Neural progenitor cell (in vitro differentiated cells): Measurements from ENCODE around the gene PTBP3. TPM values are rescaled to one million over a fixed set of nuclear protein-coding genes. Genes with fewer than 3 reads are reported as not detected.
A peak's percentile ranks its signal among the peaks of the same experiment; 100 is the strongest.

Experiments
- DNase-seq: peaks from one replicate; pipeline ENCODE4 v3.0.0-alpha.2; 2016; ENCODE audit warnings: low spot score
- H2AFZ ChIP-seq: fragments of 200-600 bp; sonication (generic); replicated peaks from 2 replicates; pipeline ENCODE4 v1.6.1; 2016; ENCODE audit warnings: antibody characterized with exemption
- H3F3A ChIP-seq: fragments of 200-600 bp; sonication (generic); 2 replicates; pipeline ENCODE4 v1.6.1; 2016; ENCODE audit warnings: antibody characterized with exemption, low read depth
- H3K27ac ChIP-seq: fragments of 200-600 bp; sonication (generic); 2 replicates; pipeline ENCODE4 v1.5.1; 2016; ENCODE audit warnings: mild to moderate bottlenecking
- H3K27me3 ChIP-seq: fragments of 200-600 bp; sonication (generic); 2 replicates; pipeline ENCODE4 v1.6.1; 2016; ENCODE audit warnings: mild to moderate bottlenecking, moderate library complexity
- H3K36me3 ChIP-seq: fragments of 200-600 bp; sonication (generic); 2 replicates; pipeline ENCODE4 v1.5.1; 2016
- H3K4me1 ChIP-seq: fragments of 200-600 bp; sonication (generic); 2 replicates; pipeline ENCODE4 v1.6.1; 2016; ENCODE audit warnings: mixed run types
- H3K4me2 ChIP-seq: fragments of 200-600 bp; sonication (generic); 2 replicates; pipeline ENCODE4 v1.6.1; 2016
- H3K4me3 ChIP-seq: fragments of 200-600 bp; sonication (generic); 2 replicates; pipeline ENCODE4 v1.5.1; 2016
- H3K79me2 ChIP-seq: fragments of 200-600 bp; sonication (generic); 2 replicates; pipeline ENCODE4 v1.6.1; 2016; ENCODE audit warnings: low read depth
- H3K9ac ChIP-seq: fragments of 200-600 bp; sonication (generic); 2 replicates; pipeline ENCODE4 v1.6.1; 2016
- H3K9me3 ChIP-seq: fragments of 200-600 bp; sonication (generic); 2 replicates; pipeline ENCODE4 v1.5.1; 2016; ENCODE audit warnings: low read depth
- H4K20me1 ChIP-seq: fragments of 200-600 bp; sonication (generic); 2 replicates; pipeline ENCODE4 v1.6.1; 2016; ENCODE audit warnings: low read depth
- H3K27ac Mint-ChIP-seq: 3 replicates; pipeline ENCODE4 v1.8.0; 2021; ENCODE audit warnings: mixed read lengths
- H3K27me3 Mint-ChIP-seq: 2 replicates; pipeline ENCODE4 v1.8.0; 2022; ENCODE audit warnings: low read depth, mild to moderate bottlenecking, inconsistent platforms, moderate library complexity, mixed read lengths; ENCODE audit not compliant: insufficient read depth
- H3K36me3 Mint-ChIP-seq: 3 replicates; pipeline ENCODE4 v1.8.0; 2021; ENCODE audit warnings: mixed read lengths
- H3K4me1 Mint-ChIP-seq: 3 replicates; pipeline ENCODE4 v1.8.0; 2021; ENCODE audit warnings: mixed read lengths
- H3K4me3 Mint-ChIP-seq: 3 replicates; pipeline ENCODE4 v1.8.0; 2021; ENCODE audit warnings: mild to moderate bottlenecking, moderate library complexity, mixed read lengths
- H3K9me3 Mint-ChIP-seq: 3 replicates; pipeline ENCODE4 v1.8.0; 2020; ENCODE audit warnings: mixed read lengths
- EZH2 ChIP-seq: fragments of 200-600 bp; sonication (generic); IDR thresholded peaks from 2 replicates; pipeline ENCODE4 v1.6.1; 2017; ENCODE audit warnings: antibody characterized with exemption, mild to moderate bottlenecking, moderate library complexity
- EZH2phosphoT487 ChIP-seq: fragments of 200-600 bp; sonication (generic); IDR thresholded peaks from 2 replicates; pipeline ENCODE4 v1.6.1; 2017; ENCODE audit warnings: antibody characterized with exemption
- total RNA-seq: library from RNA; depleted of rRNA; stranded (reverse); fragments of >200 nt; gene quantifications from 2 replicates; pipeline ENCODE4 v1.2.3, GENCODE V29; 2015; ENCODE audit warnings: low replicate concordance
- TF ChIP-seq, protein P1 (sequence below): fragments of 200-600 bp; sonication (generic); IDR thresholded peaks from 2 replicates; pipeline ENCODE4 v1.5.1; 2017; ENCODE audit warnings: antibody characterized with exemption, mild to moderate bottlenecking

The PTBP3 gene
- total RNA-seq, 1 donor from 2014 or later = 84.7 TPM

DNA sequence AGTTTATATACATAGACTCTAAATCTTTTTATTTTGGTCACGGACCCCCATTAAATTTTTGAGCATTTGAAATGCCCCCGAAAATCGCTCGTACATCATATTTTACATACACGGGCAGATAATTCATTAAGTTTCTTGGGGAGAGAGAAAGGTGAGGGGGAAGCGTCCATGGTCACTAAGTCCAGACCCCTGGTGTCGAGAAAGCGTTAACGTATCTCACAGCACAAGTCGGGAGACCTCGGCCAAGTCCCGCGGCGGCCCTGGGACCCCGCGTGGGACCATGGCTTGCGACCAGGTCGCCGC lies 794 bp downstream of the PTBP3 start:
- no peaks in the 10 kb centered on the region for H3K36me3 Mint-ChIP-seq
- Histone ChIP-seq H3K79me2 (peaks cover 52% of the 10 kb centered on the region), H3K4me3 (peak overlapping the region; percentile 83), H2AFZ (peak overlapping the region; percentile 74), H3K4me2 (peak overlapping the region; percentile 99), H3K36me3 (no peaks in the 10 kb centered on the region), H3K27ac (peak overlapping the region; percentile 94), H3F3A (peaks cover 23% of the 10 kb centered on the region), H4K20me1 (peaks cover 30% of the 10 kb centered on the region), H3K9ac (peak overlapping the region; percentile 51), H3K4me1 (peaks cover 19% of the 10 kb centered on the region), H3K27me3 (no peaks in the 10 kb centered on the region), H3K9me3 (no peaks in the 10 kb centered on the region)
- peak overlapping the region; percentile 97 for H3K4me3 Mint-ChIP-seq
- peak overlapping the region; percentile 95 for H3K27ac Mint-ChIP-seq
- H3K9me3 Mint-ChIP-seq = no peaks in the 10 kb centered on the region
- H3K27me3 Mint-ChIP-seq = peaks cover 4% of the 10 kb centered on the region
- no peak for DNase-seq
- peaks cover 17% of the 10 kb centered on the region for H3K4me1 Mint-ChIP-seq
- TF ChIP-seq EZH2phosphoT487 (no peak), EZH2 (no peak)
- TF ChIP-seq, protein P1, sequence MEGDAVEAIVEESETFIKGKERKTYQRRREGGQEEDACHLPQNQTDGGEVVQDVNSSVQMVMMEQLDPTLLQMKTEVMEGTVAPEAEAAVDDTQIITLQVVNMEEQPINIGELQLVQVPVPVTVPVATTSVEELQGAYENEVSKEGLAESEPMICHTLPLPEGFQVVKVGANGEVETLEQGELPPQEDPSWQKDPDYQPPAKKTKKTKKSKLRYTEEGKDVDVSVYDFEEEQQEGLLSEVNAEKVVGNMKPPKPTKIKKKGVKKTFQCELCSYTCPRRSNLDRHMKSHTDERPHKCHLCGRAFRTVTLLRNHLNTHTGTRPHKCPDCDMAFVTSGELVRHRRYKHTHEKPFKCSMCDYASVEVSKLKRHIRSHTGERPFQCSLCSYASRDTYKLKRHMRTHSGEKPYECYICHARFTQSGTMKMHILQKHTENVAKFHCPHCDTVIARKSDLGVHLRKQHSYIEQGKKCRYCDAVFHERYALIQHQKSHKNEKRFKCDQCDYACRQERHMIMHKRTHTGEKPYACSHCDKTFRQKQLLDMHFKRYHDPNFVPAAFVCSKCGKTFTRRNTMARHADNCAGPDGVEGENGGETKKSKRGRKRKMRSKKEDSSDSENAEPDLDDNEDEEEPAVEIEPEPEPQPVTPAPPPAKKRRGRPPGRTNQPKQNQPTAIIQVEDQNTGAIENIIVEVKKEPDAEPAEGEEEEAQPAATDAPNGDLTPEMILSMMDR = peak; percentile 32

DNA sequence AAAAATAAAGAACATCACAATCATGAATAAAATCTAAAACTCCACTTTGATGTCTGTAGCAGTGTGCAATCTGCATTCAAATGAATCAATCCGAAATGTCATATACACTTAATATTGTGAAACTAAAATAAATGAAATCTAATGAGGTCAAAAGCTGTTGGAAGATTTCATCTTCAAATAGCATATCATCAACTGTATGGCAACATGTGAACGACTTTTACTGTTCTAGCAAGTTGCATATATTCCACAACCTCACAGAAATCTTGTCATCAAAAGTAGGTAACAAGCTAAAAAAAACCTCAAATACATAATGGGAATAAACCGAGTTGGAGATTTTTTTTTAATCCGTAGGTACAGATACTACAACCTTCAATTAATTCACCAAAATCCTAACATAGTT lies 1.2 kb downstream of the PTBP3 start:
- H3K27me3 Mint-ChIP-seq = peaks cover 4% of the 10 kb centered on the region
- Histone ChIP-seq H4K20me1 (peaks cover 31% of the 10 kb centered on the region), H3F3A (peaks cover 23% of the 10 kb centered on the region), H3K4me1 (peaks cover 19% of the 10 kb centered on the region), H3K4me2 (peak overlapping the region; percentile 99), H3K27me3 (no peaks in the 10 kb centered on the region), H3K9ac (peak overlapping the region; percentile 51), H3K4me3 (peak overlapping the region; percentile 83), H2AFZ (no peak overlapping the region), H3K9me3 (no peaks in the 10 kb centered on the region), H3K79me2 (peaks cover 56% of the 10 kb centered on the region), H3K27ac (peak overlapping the region; percentile 94), H3K36me3 (no peaks in the 10 kb centered on the region)
- H3K36me3 Mint-ChIP-seq = no peaks in the 10 kb centered on the region
- peak overlapping the region; percentile 95 for H3K27ac Mint-ChIP-seq
- no peak for DNase-seq
- TF ChIP-seq, protein P1 = no peak
- TF ChIP-seq EZH2phosphoT487 = no peak
- peaks cover 17% of the 10 kb centered on the region for H3K4me1 Mint-ChIP-seq
- H3K9me3 Mint-ChIP-seq = no peaks in the 10 kb centered on the region
- H3K4me3 Mint-ChIP-seq = peak overlapping the region; percentile 97

DNA sequence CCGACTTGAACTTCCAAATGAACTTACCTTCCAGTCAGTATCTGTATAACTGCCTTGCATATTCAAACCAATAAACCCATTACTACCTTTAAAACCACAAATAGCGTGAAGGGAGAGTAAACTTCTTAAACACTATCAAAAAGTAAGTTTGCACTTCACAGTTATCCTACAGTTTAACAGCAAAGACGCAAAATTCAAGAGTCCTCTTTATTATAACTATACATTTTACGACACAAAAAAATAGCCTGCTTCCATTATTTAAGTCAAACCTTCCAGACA lies 1.8 kb downstream of the PTBP3 start:
- peaks cover 17% of the 10 kb centered on the region for H3K4me1 Mint-ChIP-seq
- Histone ChIP-seq H3F3A (peaks cover 27% of the 10 kb centered on the region), H3K79me2 (peaks cover 62% of the 10 kb centered on the region), H3K36me3 (no peaks in the 10 kb centered on the region), H3K27ac (no peak overlapping the region), H4K20me1 (peaks cover 37% of the 10 kb centered on the region), H3K9me3 (no peaks in the 10 kb centered on the region), H2AFZ (no peak overlapping the region), H3K9ac (peak overlapping the region; percentile 51), H3K27me3 (no peaks in the 10 kb centered on the region), H3K4me2 (peak overlapping the region; percentile 99), H3K4me1 (peaks cover 20% of the 10 kb centered on the region), H3K4me3 (peak overlapping the region; percentile 83)
- no peak overlapping the region for H3K27ac Mint-ChIP-seq
- H3K27me3 Mint-ChIP-seq = peaks cover 4% of the 10 kb centered on the region
- no peak for DNase-seq
- TF ChIP-seq, protein P1 = no peak
- TF ChIP-seq EZH2 (no peak), EZH2phosphoT487 (no peak)
- H3K4me3 Mint-ChIP-seq = peak overlapping the region; percentile 97
- H3K9me3 Mint-ChIP-seq = no peaks in the 10 kb centered on the region
- H3K36me3 Mint-ChIP-seq = no peaks in the 10 kb centered on the region

DNA sequence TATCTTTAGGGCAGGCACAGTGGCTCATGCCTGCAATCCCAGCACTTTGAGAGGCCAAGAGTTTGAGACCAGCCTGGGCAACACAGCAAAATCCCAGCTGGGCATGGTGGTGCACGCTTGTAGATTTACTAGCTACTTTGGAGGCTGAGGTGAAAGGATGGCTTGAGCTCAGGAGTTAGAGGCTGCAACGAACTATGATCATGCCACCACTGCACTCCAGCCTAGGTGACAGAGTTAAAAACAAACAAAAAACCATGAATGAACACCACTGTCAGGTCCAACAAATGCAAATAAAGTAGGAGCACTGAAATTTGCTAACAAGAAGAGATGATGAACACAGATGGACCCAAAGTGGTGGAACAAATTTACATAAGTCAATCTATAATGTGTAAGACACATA lies 4.9 kb downstream of the PTBP3 start:
- peaks cover 13% of the 10 kb centered on the region for H3K36me3 Mint-ChIP-seq
- Histone ChIP-seq H3K4me1 (peaks cover 32% of the 10 kb centered on the region), H3K27ac (no peak overlapping the region), H3K36me3 (no peaks in the 10 kb centered on the region), H4K20me1 (peaks cover 66% of the 10 kb centered on the region), H2AFZ (no peak overlapping the region), H3F3A (peaks cover 26% of the 10 kb centered on the region), H3K9ac (no peak overlapping the region), H3K4me3 (no peak overlapping the region), H3K79me2 (peaks cover 92% of the 10 kb centered on the region), H3K27me3 (no peaks in the 10 kb centered on the region), H3K9me3 (no peaks in the 10 kb centered on the region), H3K4me2 (no peak overlapping the region)
- peaks cover 17% of the 10 kb centered on the region for H3K4me1 Mint-ChIP-seq
- no peak overlapping the region for H3K4me3 Mint-ChIP-seq
- TF ChIP-seq EZH2 (no peak), EZH2phosphoT487 (no peak)
- TF ChIP-seq, protein P1 = no peak
- DNase-seq = no peak
- no peak overlapping the region for H3K27ac Mint-ChIP-seq
- H3K27me3 Mint-ChIP-seq = peaks cover 2% of the 10 kb centered on the region
- H3K9me3 Mint-ChIP-seq = peaks cover 16% of the 10 kb centered on the region
